ENCODE data around the gene ESYT1.

Gene ESYT1

DNA sequence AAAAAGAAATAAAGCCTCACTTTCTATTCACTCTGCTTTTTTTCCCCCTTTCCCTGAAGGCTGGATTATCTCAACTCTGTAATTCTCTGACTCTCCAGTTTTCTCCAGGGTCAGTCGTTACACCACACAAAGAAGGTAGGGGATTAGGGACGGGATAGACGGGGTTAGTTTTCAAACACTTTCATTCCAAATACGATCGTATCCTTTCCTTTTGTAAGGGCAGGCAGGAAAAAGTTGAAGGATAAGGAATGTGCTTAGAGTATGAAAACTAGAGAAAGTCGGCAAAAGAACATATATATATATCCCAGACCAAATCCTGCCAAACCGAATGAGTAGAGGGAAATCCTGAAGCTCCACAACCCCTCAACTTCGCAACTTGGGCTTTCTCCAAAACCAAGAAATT, 581 bp upstream of the ESYT1 start:
- TF ChIP-seq, protein P1, sequence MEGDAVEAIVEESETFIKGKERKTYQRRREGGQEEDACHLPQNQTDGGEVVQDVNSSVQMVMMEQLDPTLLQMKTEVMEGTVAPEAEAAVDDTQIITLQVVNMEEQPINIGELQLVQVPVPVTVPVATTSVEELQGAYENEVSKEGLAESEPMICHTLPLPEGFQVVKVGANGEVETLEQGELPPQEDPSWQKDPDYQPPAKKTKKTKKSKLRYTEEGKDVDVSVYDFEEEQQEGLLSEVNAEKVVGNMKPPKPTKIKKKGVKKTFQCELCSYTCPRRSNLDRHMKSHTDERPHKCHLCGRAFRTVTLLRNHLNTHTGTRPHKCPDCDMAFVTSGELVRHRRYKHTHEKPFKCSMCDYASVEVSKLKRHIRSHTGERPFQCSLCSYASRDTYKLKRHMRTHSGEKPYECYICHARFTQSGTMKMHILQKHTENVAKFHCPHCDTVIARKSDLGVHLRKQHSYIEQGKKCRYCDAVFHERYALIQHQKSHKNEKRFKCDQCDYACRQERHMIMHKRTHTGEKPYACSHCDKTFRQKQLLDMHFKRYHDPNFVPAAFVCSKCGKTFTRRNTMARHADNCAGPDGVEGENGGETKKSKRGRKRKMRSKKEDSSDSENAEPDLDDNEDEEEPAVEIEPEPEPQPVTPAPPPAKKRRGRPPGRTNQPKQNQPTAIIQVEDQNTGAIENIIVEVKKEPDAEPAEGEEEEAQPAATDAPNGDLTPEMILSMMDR (IDR thresholded peaks at IDR 0.05; ENCODE audit: control insufficient read depth, extremely low read depth, insufficient read depth), result no peak
- peak overlapping the region; percentile 49 for H3K4me3 ChIP-seq (ENCODE audit: low read depth, low read length)
- no peak for DNase-seq (ENCODE audit: low read depth)

DNA sequence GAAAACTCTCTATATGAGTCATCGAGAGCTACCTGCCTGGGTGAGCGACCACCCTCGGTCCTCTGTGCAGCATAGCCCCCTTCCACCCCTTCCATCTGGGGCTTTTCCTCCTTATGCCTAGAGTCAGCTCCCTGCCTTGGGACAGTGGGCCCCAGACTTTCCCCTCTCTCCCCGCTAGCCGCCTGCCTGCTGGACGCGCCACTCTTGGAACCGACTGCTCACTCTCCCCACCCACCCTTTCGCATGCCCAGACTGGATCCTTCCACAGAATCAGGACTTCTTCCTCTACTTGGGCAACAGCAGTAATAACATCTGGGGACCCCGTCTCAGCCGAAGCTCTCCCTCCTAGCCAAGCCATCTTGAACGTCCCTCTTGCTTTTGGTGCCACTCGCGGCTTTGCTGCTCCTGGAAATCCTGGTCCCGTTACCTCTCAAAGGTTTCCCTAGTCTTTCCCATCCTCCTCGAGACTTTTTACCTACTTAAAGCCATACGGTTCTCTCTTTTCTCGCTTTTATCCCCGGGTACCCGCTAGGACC, 671 bp downstream of the ESYT1 start:
- no peak for DNase-seq (ENCODE audit: low read depth)
- peak overlapping the region; percentile 88 for H3K4me3 ChIP-seq (ENCODE audit: low read depth, low read length)

GRCh38 chr12:56129206-56129941, 1.3 kb downstream of the ESYT1 start:
- TF ChIP-seq, protein P1 (IDR thresholded peaks at IDR 0.05; ENCODE audit: control insufficient read depth, extremely low read depth, insufficient read depth), result no peak
- no peak for DNase-seq (ENCODE audit: low read depth)
- peak overlapping the region; percentile 88 for H3K4me3 ChIP-seq (ENCODE audit: low read depth, low read length)

More for the DNA sequence above, 671 bp downstream of the ESYT1 start:
- TF ChIP-seq, protein P1 (IDR thresholded peaks at IDR 0.05; ENCODE audit: control insufficient read depth, extremely low read depth, insufficient read depth), result no peak

DNA sequence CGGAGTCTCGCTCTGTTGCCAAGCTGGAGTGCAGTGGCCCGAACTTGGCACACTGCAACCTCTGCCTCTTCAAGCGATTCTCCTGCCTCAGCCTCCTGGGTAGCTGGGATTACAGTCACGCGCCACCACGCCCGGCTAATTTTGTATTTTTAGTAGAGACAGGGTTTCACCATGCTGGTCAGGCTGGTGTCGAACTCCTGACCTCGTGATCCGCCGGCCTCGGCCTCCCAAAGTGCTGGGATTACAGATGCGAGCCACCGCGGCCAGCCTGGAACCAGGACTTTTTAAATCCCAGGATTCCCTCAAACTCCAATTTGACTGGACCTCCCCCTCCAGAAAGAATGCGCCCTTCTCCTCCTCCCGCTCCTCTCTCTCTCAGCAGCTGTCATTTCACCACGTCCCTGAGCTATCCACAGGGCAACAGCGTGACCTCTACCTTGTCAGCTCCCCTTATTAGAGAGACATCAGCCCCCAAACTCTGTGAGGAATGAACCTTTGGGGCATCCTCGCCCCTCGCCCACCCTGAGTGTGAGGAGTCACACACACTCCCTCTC, 2.0 kb downstream of the ESYT1 start:
- H3K4me3 ChIP-seq (ENCODE audit: low read depth, low read length), result no peak overlapping the region
- TF ChIP-seq, protein P1 (IDR thresholded peaks at IDR 0.05; ENCODE audit: control insufficient read depth, extremely low read depth, insufficient read depth), result no peak

GRCh38 chr12:56130876-56131275, 2.8 kb downstream of the ESYT1 start:
- TF ChIP-seq, protein P1 (IDR thresholded peaks at IDR 0.05; ENCODE audit: control insufficient read depth, extremely low read depth, insufficient read depth), result no peak
- H3K4me3 ChIP-seq (ENCODE audit: low read depth, low read length), result no peak overlapping the region
- DNase-seq (ENCODE audit: low read depth), result no peak

More for the DNA sequence above, 2.0 kb downstream of the ESYT1 start:
- no peak for DNase-seq (ENCODE audit: low read depth)

GRCh38 chr12:56134897-56135296, 6.8 kb downstream of the ESYT1 start:
- no peak overlapping the region for H3K4me3 ChIP-seq (ENCODE audit: low read depth, low read length)
- TF ChIP-seq, protein P1 (IDR thresholded peaks at IDR 0.05; ENCODE audit: control insufficient read depth, extremely low read depth, insufficient read depth), result no peak
- no peak for DNase-seq (ENCODE audit: low read depth)

Data from LNCaP clone FGC (cell line).